Measurements from ENCODE around the gene PSMC2.

- no peak for TF ChIP-seq CTCF (IDR thresholded peaks at IDR 0.05)
- TF ChIP-seq POLR2A (IDR thresholded peaks at IDR 0.05), result no peak
Observed at GRCh38 chr7:103348959-103349358, 1.5 kb downstream of the PSMC2 start.

All from heart left ventricle (tissue), 13 donors.